ENCODE results near the gene DPEP3.

DPEP3 gene

DNA sequence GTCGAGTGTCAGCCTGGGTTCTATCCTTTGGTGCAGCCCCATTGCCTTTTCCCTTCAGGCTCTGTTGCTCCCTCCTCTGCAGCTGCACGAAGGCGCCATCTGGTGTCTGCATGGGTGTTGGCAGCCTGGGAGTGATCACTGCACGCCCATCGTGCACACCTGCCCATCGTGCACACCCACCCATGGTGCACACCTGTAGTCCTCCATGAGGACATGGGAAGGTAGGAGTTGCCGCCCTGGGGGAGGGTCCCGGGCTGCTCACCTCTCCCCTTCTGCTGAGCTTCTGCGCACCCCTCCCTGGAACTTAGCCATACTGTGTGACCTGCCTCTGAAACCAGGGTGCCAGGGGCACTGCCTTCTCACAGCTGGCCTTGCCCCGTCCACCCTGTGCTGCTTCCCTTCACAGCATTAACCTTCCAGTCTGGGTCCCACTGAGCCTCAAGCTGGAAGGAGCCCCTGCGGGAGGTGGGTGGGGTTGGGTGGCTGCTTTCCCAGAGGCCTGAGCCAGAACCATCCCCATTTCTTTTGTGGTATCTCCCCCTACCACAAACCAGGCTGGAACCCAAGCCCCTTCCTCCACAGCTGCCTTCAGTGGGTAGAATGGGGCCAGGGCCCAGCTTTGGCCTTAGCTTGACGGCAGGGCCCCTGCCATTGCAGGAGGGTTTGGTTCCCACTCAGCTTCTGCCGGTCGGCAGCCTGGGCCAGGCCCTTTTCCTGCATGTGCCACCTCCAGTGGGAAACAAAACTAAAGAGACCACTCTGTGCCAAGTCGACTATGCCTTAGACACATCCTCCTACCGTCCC is 51.5 kb downstream of the DPEP3 start:
- DNase-seq = peak; percentile 60 to 62

DNA sequence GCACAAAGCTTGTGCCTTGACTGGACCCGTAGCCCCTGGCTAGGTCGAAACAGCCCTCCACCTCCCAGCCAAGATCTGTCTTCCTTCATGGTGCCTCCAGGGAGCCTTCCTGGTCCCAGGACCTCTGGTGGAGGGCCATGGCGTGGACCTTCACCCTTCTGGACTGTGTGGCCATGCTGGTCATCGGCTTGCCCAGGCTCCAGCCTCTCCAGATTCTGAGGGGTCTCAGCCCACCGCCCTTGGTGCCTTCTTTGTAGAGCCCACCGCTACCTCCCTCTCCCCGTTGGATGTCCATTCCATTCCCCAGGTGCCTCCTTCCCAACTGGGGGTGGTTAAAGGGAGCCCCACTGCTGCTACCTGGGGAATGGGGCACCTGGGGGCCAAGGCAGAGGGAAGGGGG is 52.2 kb downstream of the DPEP3 start:
- no peak for DNase-seq

DNA sequence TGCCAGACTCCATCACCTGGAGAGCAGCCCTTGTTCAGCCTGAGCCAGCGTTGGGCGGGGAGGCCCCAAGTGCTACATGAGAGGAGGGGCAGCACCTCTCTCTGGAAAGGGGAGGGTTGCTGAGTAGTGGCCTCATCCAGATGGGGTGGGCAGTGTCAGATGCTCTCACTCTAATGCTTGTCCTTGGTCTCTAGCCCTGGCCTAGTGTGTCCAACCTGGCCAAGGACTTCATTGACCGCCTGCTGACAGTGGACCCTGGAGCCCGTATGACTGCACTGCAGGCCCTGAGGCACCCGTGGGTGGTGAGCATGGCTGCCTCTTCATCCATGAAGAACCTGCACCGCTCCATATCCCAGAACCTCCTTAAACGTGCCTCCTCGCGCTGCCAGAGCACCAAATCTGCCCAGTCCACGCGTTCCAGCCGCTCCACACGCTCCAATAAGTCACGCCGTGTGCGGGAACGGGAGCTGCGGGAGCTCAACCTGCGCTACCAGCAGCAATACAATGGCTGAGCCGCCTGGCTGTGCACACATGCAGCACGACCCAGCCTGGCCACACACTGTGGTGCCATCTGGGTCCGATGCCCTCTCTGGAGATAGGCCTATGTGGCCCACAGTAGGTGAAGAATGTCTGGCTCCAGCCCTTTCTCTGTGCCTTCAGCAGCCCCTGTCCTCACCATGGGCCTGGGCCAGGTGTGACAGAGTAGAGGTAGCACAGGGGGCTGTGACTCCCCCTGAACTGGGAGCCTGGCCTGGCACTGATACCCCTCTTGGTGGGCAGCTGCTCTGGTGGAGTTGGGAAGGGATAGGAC is 53.0 kb downstream of the DPEP3 start:
- no peak for DNase-seq

DNA sequence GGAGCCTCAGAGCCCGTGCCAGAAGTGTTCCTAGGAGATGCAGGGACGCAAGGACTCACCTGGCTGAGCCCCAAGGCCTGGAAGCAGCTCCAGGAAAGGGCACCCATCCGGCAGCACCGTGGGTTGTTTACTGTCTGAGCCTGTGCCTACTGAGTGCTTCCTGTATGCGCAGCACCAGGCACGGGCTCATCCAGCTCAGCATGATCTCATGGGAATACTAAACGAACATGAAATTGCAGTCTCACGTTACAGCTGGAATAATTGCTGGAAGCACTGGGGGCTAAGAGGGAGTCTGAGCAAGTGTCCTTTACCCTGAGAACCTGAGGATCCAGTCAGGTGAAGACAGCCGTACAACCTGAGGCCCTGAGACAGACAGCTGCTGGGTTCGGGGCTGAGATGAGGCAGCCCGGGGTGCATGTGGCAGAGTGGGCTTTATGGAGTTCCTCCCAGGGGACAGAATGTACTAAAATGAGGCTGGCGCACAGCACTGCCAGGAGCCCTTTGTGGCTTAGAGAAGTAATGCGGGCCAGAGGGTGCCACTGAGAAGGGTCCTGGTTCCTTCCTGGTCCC is 54.0 kb downstream of the DPEP3 start:
- DNase-seq = peak in 1 of 2 donors; percentile 25
